Measurements from ENCODE around the gene PCDHGB3. TPM values are rescaled to one million over a fixed set of nuclear protein-coding genes. Genes with fewer than 3 reads are reported as not detected.

Gene PCDHGB3
- total RNA-seq, 1 experiment from 2014 or later = 4.2 TPM

DNA sequence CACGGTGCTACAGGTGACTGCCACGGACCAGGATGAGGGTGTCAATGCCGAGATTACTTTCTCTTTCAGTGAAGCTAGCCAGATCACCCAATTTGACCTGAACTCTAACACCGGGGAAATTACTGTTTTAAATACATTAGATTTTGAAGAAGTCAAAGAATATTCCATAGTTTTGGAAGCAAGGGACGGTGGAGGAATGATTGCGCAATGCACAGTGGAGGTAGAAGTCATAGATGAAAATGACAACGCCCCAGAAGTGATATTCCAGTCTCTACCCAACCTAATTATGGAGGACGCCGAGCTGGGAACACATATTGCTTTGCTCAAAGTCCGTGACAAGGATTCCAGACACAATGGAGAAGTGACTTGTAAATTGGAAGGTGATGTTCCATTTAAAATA is 18.6 kb downstream of the PCDHGB3 start (continued):
- TF ChIP-seq, protein P1, sequence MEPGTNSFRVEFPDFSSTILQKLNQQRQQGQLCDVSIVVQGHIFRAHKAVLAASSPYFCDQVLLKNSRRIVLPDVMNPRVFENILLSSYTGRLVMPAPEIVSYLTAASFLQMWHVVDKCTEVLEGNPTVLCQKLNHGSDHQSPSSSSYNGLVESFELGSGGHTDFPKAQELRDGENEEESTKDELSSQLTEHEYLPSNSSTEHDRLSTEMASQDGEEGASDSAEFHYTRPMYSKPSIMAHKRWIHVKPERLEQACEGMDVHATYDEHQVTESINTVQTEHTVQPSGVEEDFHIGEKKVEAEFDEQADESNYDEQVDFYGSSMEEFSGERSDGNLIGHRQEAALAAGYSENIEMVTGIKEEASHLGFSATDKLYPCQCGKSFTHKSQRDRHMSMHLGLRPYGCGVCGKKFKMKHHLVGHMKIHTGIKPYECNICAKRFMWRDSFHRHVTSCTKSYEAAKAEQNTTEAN (CRISPR knock-in tag; IDR thresholded peaks at IDR 0.05) = no peak
- no peak for TF ChIP-seq IRF2 (CRISPR knock-in tag; IDR thresholded peaks at IDR 0.05; ENCODE audit: borderline replicate concordance, low read depth)
- no peak for TF ChIP-seq ETV6 (CRISPR knock-in tag; IDR thresholded peaks at IDR 0.05)
- no peak for TF ChIP-seq TP53 (CRISPR knock-in tag; IDR thresholded peaks at IDR 0.05)
- TF ChIP-seq E2F1 (CRISPR knock-in tag; IDR thresholded peaks at IDR 0.05) = no peak
- no peak for TF ChIP-seq E2F5 (CRISPR knock-in tag; IDR thresholded peaks at IDR 0.05)
- TF ChIP-seq, protein P2, sequence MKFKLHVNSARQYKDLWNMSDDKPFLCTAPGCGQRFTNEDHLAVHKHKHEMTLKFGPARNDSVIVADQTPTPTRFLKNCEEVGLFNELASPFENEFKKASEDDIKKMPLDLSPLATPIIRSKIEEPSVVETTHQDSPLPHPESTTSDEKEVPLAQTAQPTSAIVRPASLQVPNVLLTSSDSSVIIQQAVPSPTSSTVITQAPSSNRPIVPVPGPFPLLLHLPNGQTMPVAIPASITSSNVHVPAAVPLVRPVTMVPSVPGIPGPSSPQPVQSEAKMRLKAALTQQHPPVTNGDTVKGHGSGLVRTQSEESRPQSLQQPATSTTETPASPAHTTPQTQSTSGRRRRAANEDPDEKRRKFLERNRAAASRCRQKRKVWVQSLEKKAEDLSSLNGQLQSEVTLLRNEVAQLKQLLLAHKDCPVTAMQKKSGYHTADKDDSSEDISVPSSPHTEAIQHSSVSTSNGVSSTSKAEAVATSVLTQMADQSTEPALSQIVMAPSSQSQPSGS (CRISPR knock-in tag; IDR thresholded peaks at IDR 0.05; ENCODE audit: borderline replicate concordance, low read depth) = no peak
- TF ChIP-seq ZNF263 (CRISPR knock-in tag; IDR thresholded peaks at IDR 0.05; ENCODE audit: low read depth) = no peak
- no peak for TF ChIP-seq ZNF121 (CRISPR knock-in tag; IDR thresholded peaks at IDR 0.05)
- TF ChIP-seq GRHL2 (CRISPR knock-in tag; IDR thresholded peaks at IDR 0.05; ENCODE audit: insufficient replicate concordance, severe bottlenecking) = no peak
- no peak for TF ChIP-seq TEAD4 (CRISPR knock-in tag; IDR thresholded peaks at IDR 0.05)

DNA sequence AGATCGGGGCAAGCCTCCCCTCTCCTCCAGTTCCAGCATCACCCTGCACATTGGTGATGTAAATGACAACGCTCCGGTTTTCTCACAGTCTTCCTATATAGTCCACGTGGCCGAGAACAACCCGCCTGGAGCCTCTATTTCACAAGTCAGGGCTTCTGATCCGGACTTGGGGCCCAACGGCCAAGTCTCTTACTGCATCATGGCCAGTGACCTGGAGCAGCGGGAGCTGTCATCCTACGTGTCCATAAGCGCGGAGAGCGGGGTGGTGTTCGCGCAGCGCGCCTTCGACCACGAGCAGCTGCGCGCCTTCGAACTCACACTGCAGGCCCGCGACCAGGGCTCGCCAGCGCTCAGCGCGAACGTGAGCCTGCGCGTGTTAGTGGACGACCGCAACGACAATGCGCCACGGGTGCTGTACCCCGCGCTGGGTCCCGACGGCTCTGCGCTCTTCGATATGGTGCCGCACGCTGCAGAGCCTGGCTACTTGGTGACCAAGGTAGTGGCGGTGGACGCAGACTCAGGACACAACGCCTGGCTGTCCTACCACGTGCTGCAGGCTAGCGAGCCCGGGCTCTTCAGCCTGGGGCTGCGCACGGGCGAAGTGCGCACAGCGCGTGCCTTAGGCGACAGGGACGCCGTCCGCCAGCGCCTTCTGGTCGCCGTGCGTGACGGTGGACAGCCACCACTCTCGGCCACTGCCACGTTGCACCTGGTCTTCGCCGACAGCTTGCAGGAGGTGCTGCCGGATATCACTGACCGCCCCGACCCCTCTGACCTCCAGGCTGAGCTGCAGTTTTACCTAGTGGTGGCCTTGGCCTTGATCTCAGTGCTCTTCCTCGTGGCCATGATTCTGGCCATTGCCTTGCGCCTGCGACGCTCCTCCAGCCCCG is 19.4 kb downstream of the PCDHGB3 start:
- 0 out of 2 replicates have a peak, but pooled peaks cover 3% of the 10 kb centered on the region for H3K4me1 Mint-ChIP-seq
- DNase-seq (ENCODE audit: low spot score) = no peak
- no peak overlapping the region for H3K27ac Mint-ChIP-seq
- H3K27me3 Mint-ChIP-seq (ENCODE audit: low read depth) = peaks cover 27% of the 10 kb centered on the region
- peaks cover 64% of the 10 kb centered on the region for H3K36me3 Mint-ChIP-seq
- H3K9me3 Mint-ChIP-seq = peaks cover 68% of the 10 kb centered on the region
- ATAC-seq = no peak
- POLR2A ChIA-PET = no interaction called here
- CTCF ChIA-PET = interaction anchor here (1.1 to 3.5 kb wide), 7 partner anchors 15 to 178 kb away, joined by 3 to 24 read pairs (median 6); partner anchors contain the start of genes PCDHB14, PCDHGA6, PCDHGB3 and PCDHGB6
- TF ChIP-seq, protein P1 (CRISPR knock-in tag; IDR thresholded peaks at IDR 0.05) = peak; percentile 30; the same call in 1 of the 2 replicates
- TF ChIP-seq, protein P3, sequence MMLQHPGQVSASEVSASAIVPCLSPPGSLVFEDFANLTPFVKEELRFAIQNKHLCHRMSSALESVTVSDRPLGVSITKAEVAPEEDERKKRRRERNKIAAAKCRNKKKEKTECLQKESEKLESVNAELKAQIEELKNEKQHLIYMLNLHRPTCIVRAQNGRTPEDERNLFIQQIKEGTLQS (CRISPR knock-in tag; conservative IDR thresholded peaks at IDR 0.05) = 0 out of 2 replicates have a peak, but pooled peaks have one; percentile 59
- no peak for TF ChIP-seq FOXJ3 (CRISPR knock-in tag; IDR thresholded peaks at IDR 0.05; ENCODE audit: borderline replicate concordance)
- 0 out of 2 replicates have a peak, but pooled peaks have one; percentile 60 for TF ChIP-seq IRF2 (CRISPR knock-in tag; IDR thresholded peaks at IDR 0.05; ENCODE audit: borderline replicate concordance, low read depth)
- no peak for TF ChIP-seq GABPB1 (CRISPR knock-in tag; IDR thresholded peaks at IDR 0.05)
- TF ChIP-seq NFE2L1 (CRISPR knock-in tag; IDR thresholded peaks at IDR 0.05) = no peak
- TF ChIP-seq ESRRA (CRISPR knock-in tag; IDR thresholded peaks at IDR 0.05; ENCODE audit: borderline replicate concordance) = no peak
- H3K4me3 Mint-ChIP-seq = peak overlapping the region; percentile 2; the same call in 1 of the 2 replicates

Data from WTC11 (cell line).